MCF 10A (cell line): ENCODE data around the gene BHLHE40. TPM values are rescaled to one million over a fixed set of nuclear protein-coding genes. Genes with fewer than 3 reads are reported as not detected.

ENCODE experiments used
- BruUV-seq: library from RNA; stranded (reverse); fragments of 400-500 nt; replicated peaks from 2 replicates; lab custom pipeline; 2021; lab: Mats Ljungman, UMichigan
- CTCF ChIA-PET: fragments of 300-600 bp; sonication (Branson Sonifier 250); formaldehyde crosslinking; extraction: SDS; loops from one replicate; lab custom pipeline; 2021; ENCODE audit warnings: antibody characterized with exemption, inconsistent platforms; lab: Yijun Ruan, JAX
- POLR2A ChIA-PET: fragments of 300-600, 350-650 bp; sonication (Branson Sonifier 250); formaldehyde crosslinking; extraction: SDS; loops from one replicate; lab custom pipeline; 2020; ENCODE audit warnings: antibody characterized with exemption, inconsistent platforms; lab: Yijun Ruan, JAX
- DNase-seq: peaks from one replicate; pipeline ENCODE4 v3.0.0-alpha.2; 2018; ENCODE audit not compliant: unreplicated experiment
- H3K27ac Mint-ChIP-seq: one replicate; pipeline ENCODE4 v1.8.0; 2022; ENCODE audit warnings: mild to moderate bottlenecking, low read depth, mixed read lengths; ENCODE audit not compliant: unreplicated experiment
- H3K27me3 Mint-ChIP-seq: one replicate; pipeline ENCODE4 v1.8.0; 2022; ENCODE audit warnings: mixed read lengths; ENCODE audit not compliant: insufficient read depth, unreplicated experiment
- H3K36me3 Mint-ChIP-seq: one replicate; pipeline ENCODE4 v1.8.0; 2022; ENCODE audit warnings: mild to moderate bottlenecking, moderate library complexity, mixed read lengths; ENCODE audit not compliant: insufficient read depth, unreplicated experiment
- H3K4me1 Mint-ChIP-seq: one replicate; pipeline ENCODE4 v1.8.0; 2022; ENCODE audit warnings: mixed read lengths; ENCODE audit not compliant: insufficient read depth, unreplicated experiment
- H3K4me3 Mint-ChIP-seq: one replicate; pipeline ENCODE4 v1.8.0; 2022; ENCODE audit warnings: mild to moderate bottlenecking, moderate library complexity, mixed read lengths; ENCODE audit not compliant: unreplicated experiment
- H3K9me3 Mint-ChIP-seq: one replicate; pipeline ENCODE4 v1.8.0; 2022; ENCODE audit warnings: mixed read lengths; ENCODE audit not compliant: unreplicated experiment
- CTCF ChIP-seq: fragments of 200-600 bp; IDR thresholded peaks from one replicate; pipeline ENCODE4 v1.8.0; 2022; ENCODE audit warnings: antibody characterized with exemption, mild to moderate bottlenecking; ENCODE audit not compliant: unreplicated experiment
- intact Hi-C: fragments of 100-400 bp; cut with micrococcal nuclease; formaldehyde crosslinking; loops from 2 replicates; pipeline ENCODE4 v1.14.1; 2022
- total RNA-seq: library from RNA; stranded (reverse); gene quantifications from 2 replicates; pipeline ENCODE4 v1.2.3, GENCODE V29; 2022

BHLHE40 gene
- total RNA-seq, 1 experiment from 2014 or later = 16.8 TPM

- Mint-ChIP-seq H3K27ac (no peak overlapping the region), H3K9me3 (no peaks in the 10 kb centered on the region), H3K4me3 (no peak overlapping the region), H3K4me1 (no peaks in the 10 kb centered on the region), H3K36me3 (no peaks in the 10 kb centered on the region), H3K27me3 (no peaks in the 10 kb centered on the region)
- intact Hi-C loops = no loop called here
- POLR2A ChIA-PET = no interaction called here
- no peak for TF ChIP-seq CTCF
- CTCF ChIA-PET = no interaction called here
- no peak for DNase-seq
- BruUV-seq = no TSS peak
These were observed 26.1 kb upstream of the BHLHE40 start for GRCh38 chr3:4953119-4953518.

GRCh38 chr3:4954256-4955000 lies 24.8 kb upstream of the BHLHE40 start:
- Mint-ChIP-seq H3K36me3 (no peaks in the 10 kb centered on the region), H3K4me3 (no peak overlapping the region), H3K9me3 (no peaks in the 10 kb centered on the region), H3K4me1 (no peaks in the 10 kb centered on the region), H3K27me3 (no peaks in the 10 kb centered on the region), H3K27ac (no peak overlapping the region)
- no TSS peak for BruUV-seq
- intact Hi-C loops = no loop called here
- ChIA-PET CTCF (interaction anchor here (0.6 to 1.8 kb wide), 6 partner anchors 10 to 479 kb away, joined by 3 to 4 read pairs (median 4); no protein-coding TSS in a partner anchor), POLR2A (interaction anchor here (0.7 to 0.9 kb wide), 2 partner anchors 18 to 51 kb away, joined by 3 read pairs; no protein-coding TSS in a partner anchor)
- no peak for DNase-seq
- no peak for TF ChIP-seq CTCF

GRCh38 chr3:4956099-4956498 lies 23.1 kb upstream of the BHLHE40 start:
- BruUV-seq = no TSS peak
- no peak for TF ChIP-seq CTCF
- intact Hi-C loops = no loop called here
- Mint-ChIP-seq H3K36me3 (no peaks in the 10 kb centered on the region), H3K27ac (no peak overlapping the region), H3K9me3 (no peaks in the 10 kb centered on the region), H3K4me3 (no peak overlapping the region), H3K4me1 (no peaks in the 10 kb centered on the region), H3K27me3 (no peaks in the 10 kb centered on the region)
- ChIA-PET CTCF (no interaction called here), POLR2A (no interaction called here)
- DNase-seq = no peak

- ChIA-PET POLR2A (no interaction called here), CTCF (interaction anchor here (0.7 kb wide), 1 partner anchor 228 kb away, joined by 3 read pairs; no protein-coding TSS in a partner anchor)
- Mint-ChIP-seq H3K9me3 (no peaks in the 10 kb centered on the region), H3K27ac (no peak overlapping the region), H3K27me3 (no peaks in the 10 kb centered on the region), H3K4me1 (no peaks in the 10 kb centered on the region), H3K4me3 (no peak overlapping the region), H3K36me3 (no peaks in the 10 kb centered on the region)
- no TSS peak for BruUV-seq
- TF ChIP-seq CTCF = no peak
- intact Hi-C loops = no loop called here
- DNase-seq = no peak
These were observed 22.5 kb upstream of the BHLHE40 start for GRCh38 chr3:4956738-4957137.
